ENCODE data around the gene CTIF.

The CTIF gene

DNA sequence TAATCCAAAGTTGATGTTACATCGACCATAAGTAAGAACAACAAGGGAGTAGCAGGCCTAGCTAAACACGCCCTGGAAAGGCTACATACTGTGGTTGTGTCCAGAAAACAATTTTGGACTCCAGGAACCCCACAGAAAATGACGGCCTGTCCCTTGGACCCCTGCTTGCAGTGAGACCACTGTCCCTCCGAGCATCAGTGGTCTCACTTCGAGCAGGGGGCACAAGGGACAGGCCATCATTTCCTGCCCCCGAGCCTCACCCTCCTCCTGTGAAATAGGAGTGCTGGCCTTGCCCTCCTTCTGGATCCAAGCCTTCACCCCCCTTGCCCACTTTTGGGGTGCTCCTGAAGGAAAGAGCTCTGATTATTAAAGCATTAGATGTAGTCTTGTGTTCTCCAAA lies 144.4 kb downstream of the CTIF start:
- WGBS, 2 donors (ENCODE audit: extremely low coverage in 2 of 2, insufficient read length in 2 of 2, insufficient replicate concordance in 1 of 2), result no CpG with 5 or more reads among the region's 6 CpGs
- no peak overlapping the region for H3K14ac ChIP-seq (ENCODE audit: low read length)
- H2AK5ac ChIP-seq (ENCODE audit: low read depth, low read length), result no peak overlapping the region
- H3K79me1 ChIP-seq (ENCODE audit: low read depth, low read length), result no peaks in the 10 kb centered on the region
- no peak overlapping the region for H2BK15ac ChIP-seq (ENCODE audit: low read length)
- H2BK5ac ChIP-seq (ENCODE audit: low read length), result peak overlapping the region; percentile 27
- no peak overlapping the region for H3K27ac ChIP-seq (replicated peaks; ENCODE audit: low read length)
- no peaks in the 10 kb centered on the region for H3K36me3 ChIP-seq (replicated peaks in 1 of 2; ENCODE audit: control insufficient read depth in 2 of 2, insufficient read depth in 2 of 2, low read length in 2 of 2)
- peaks cover 25 to 30% of the 10 kb centered on the region in 2 donors for H3K4me1 ChIP-seq (ENCODE audit: control insufficient read depth in 2 of 2, insufficient read depth in 1 of 2, low read depth in 1 of 2, low read length in 2 of 2)
- H3K23ac ChIP-seq (ENCODE audit: low read depth, low read length, poor library complexity), result no peak overlapping the region
- no peak overlapping the region for H4K91ac ChIP-seq (ENCODE audit: low read depth, low read length, poor library complexity)
- no peak overlapping the region for H3K4ac ChIP-seq (ENCODE audit: low read length)
- DNase-seq (ENCODE audit: low spot score), result no peak
- no peak overlapping the region for H3K4me2 ChIP-seq (ENCODE audit: insufficient read depth, low read length, poor library complexity, severe bottlenecking)
- peak overlapping the region; percentile 9 for H3K18ac ChIP-seq (ENCODE audit: low read length)
- H3K27me3 ChIP-seq (ENCODE audit: control insufficient read depth in 3 of 3, insufficient read depth in 3 of 3, low read depth in 1 of 3, low read length in 3 of 3), result no peaks in the 10 kb centered on the region
- H2BK12ac ChIP-seq (ENCODE audit: low read length), result no peak overlapping the region
- H3K4me3 ChIP-seq (ENCODE audit: low read length in 2 of 2), result no peak overlapping the region
- no peak overlapping the region for H4K8ac ChIP-seq (ENCODE audit: low read depth, low read length)
- no peak overlapping the region for H3K9ac ChIP-seq (ENCODE audit: low read depth, low read length, poor library complexity)
- no peak overlapping the region for H2AFZ ChIP-seq (ENCODE audit: low read length)
- no peak overlapping the region for H2BK120ac ChIP-seq (ENCODE audit: low read depth, low read length)
- H3K9me3 ChIP-seq (replicated peaks in 1 of 2; ENCODE audit: control insufficient read depth in 2 of 2, insufficient read depth in 1 of 2, low read depth in 1 of 2, low read length in 2 of 2), result no peaks in the 10 kb centered on the region

DNA sequence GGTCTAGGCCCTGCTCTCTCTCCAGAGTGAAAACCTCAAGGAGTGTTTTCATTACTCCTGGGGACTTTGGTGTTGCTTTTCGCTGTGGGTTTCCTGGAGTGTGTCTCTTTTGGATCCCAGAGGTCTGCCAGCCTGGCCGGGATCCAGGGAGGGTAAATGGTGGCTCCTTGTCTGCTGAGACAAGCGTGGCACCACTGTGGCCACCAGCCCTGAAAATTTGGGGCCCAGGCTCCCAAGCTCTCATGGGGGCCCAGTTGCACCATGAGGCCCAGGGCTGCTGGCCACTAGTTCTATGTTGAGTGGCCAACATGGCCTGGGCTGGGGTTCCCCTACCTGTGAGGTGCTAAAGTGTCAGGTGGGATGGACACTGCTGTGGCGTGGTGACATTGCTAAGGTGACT lies 144.8 kb downstream of the CTIF start:
- WGBS, 2 donors (ENCODE audit: extremely low coverage in 2 of 2, insufficient read length in 2 of 2, insufficient replicate concordance in 1 of 2), result no CpG with 5 or more reads among the region's 4 CpGs
- no peak for DNase-seq (ENCODE audit: low spot score)

DNA sequence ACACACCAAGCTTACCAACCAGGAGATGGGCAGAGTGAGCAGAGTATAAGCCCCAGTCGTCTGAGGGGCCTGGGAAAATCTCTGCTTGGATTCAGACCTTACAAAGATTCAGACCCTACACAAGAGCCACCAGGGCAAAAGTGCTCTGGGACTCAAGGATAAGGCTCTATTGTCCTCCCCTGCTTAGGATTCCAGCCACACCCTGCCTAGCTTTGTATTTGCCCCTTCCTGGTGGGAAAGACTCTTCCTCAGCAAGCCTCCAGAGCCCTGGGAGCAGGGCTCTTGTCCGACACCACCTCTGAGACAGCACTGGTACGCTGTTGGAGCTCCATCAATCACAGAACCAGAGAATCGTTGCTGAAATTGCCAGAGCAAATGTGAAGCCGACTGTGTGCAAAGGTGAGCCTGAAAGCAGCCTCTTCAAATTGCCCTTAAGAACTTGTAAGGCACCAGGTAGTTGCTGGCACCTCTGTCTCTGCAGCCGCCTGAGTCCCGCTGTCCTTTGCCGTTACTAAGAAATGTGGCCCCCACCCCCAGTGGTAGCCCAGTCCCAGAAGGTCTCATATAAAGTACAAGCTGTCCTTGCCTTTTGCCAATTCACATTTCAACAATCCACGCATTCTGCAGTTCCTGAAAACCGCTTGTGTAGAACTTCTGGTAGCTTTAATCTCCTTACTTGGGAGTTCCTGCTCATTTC lies 148.7 kb downstream of the CTIF start:
- DNase-seq (ENCODE audit: low spot score), result no peak
- Histone ChIP-seq H3K79me1 (ENCODE audit: low read depth, low read length) (no peaks in the 10 kb centered on the region), H2BK15ac (ENCODE audit: low read length) (no peak overlapping the region), H3K9ac (ENCODE audit: low read depth, low read length, poor library complexity) (no peak overlapping the region), H2BK12ac (ENCODE audit: low read length) (no peak overlapping the region), H3K4me3 (ENCODE audit: low read length in 2 of 2) (no peak overlapping the region), H3K9me3 (replicated peaks in 1 of 2; ENCODE audit: control insufficient read depth in 2 of 2, insufficient read depth in 1 of 2, low read depth in 1 of 2, low read length in 2 of 2) (no peaks in the 10 kb centered on the region), H2AFZ (ENCODE audit: low read length) (no peak overlapping the region), H3K18ac (ENCODE audit: low read length) (no peak overlapping the region), H3K4me2 (ENCODE audit: insufficient read depth, low read length, poor library complexity, severe bottlenecking) (no peak overlapping the region), H3K36me3 (replicated peaks in 1 of 2; ENCODE audit: control insufficient read depth in 2 of 2, insufficient read depth in 2 of 2, low read length in 2 of 2) (no peaks in the 10 kb centered on the region), H3K14ac (ENCODE audit: low read length) (no peak overlapping the region), H3K27me3 (ENCODE audit: control insufficient read depth in 3 of 3, insufficient read depth in 3 of 3, low read depth in 1 of 3, low read length in 3 of 3) (no peaks in the 10 kb centered on the region), H3K4me1 (ENCODE audit: control insufficient read depth in 2 of 2, insufficient read depth in 1 of 2, low read depth in 1 of 2, low read length in 2 of 2) (peaks cover 9 to 20% of the 10 kb centered on the region in 2 donors), H3K23ac (ENCODE audit: low read depth, low read length, poor library complexity) (no peak overlapping the region), H2BK120ac (ENCODE audit: low read depth, low read length) (no peak overlapping the region), H2BK5ac (ENCODE audit: low read length) (no peak overlapping the region), H4K8ac (ENCODE audit: low read depth, low read length) (no peak overlapping the region), H3K27ac (replicated peaks; ENCODE audit: low read length) (no peak overlapping the region), H2AK5ac (ENCODE audit: low read depth, low read length) (no peak overlapping the region), H4K91ac (ENCODE audit: low read depth, low read length, poor library complexity) (no peak overlapping the region), H3K4ac (ENCODE audit: low read length) (no peak overlapping the region)
- WGBS, 2 donors (ENCODE audit: extremely low coverage in 2 of 2, insufficient read length in 2 of 2, insufficient replicate concordance in 1 of 2), result no CpG with 5 or more reads among the region's 10 CpGs

More for the DNA sequence above, 144.8 kb downstream of the CTIF start:
- Histone ChIP-seq H3K4me2 (ENCODE audit: insufficient read depth, low read length, poor library complexity, severe bottlenecking) (no peak overlapping the region), H3K27ac (replicated peaks; ENCODE audit: low read length) (no peak overlapping the region), H3K9me3 (replicated peaks in 1 of 2; ENCODE audit: control insufficient read depth in 2 of 2, insufficient read depth in 1 of 2, low read depth in 1 of 2, low read length in 2 of 2) (no peaks in the 10 kb centered on the region), H3K14ac (ENCODE audit: low read length) (no peak overlapping the region), H2BK120ac (ENCODE audit: low read depth, low read length) (no peak overlapping the region), H2AK5ac (ENCODE audit: low read depth, low read length) (no peak overlapping the region), H3K23ac (ENCODE audit: low read depth, low read length, poor library complexity) (no peak overlapping the region), H3K27me3 (ENCODE audit: control insufficient read depth in 3 of 3, insufficient read depth in 3 of 3, low read depth in 1 of 3, low read length in 3 of 3) (no peaks in the 10 kb centered on the region), H3K79me1 (ENCODE audit: low read depth, low read length) (no peaks in the 10 kb centered on the region), H3K36me3 (replicated peaks in 1 of 2; ENCODE audit: control insufficient read depth in 2 of 2, insufficient read depth in 2 of 2, low read length in 2 of 2) (no peaks in the 10 kb centered on the region), H3K9ac (ENCODE audit: low read depth, low read length, poor library complexity) (peak overlapping the region; percentile 40), H3K18ac (ENCODE audit: low read length) (peak overlapping the region; percentile 58), H3K4me3 (ENCODE audit: low read length in 2 of 2) (no peak overlapping the region), H2AFZ (ENCODE audit: low read length) (no peak overlapping the region), H3K4ac (ENCODE audit: low read length) (no peak overlapping the region), H4K91ac (ENCODE audit: low read depth, low read length, poor library complexity) (no peak overlapping the region), H2BK12ac (ENCODE audit: low read length) (no peak overlapping the region), H2BK5ac (ENCODE audit: low read length) (peak overlapping the region; percentile 27), H3K4me1 (ENCODE audit: control insufficient read depth in 2 of 2, insufficient read depth in 1 of 2, low read depth in 1 of 2, low read length in 2 of 2) (peaks cover 26 to 34% of the 10 kb centered on the region in 2 donors), H4K8ac (ENCODE audit: low read depth, low read length) (no peak overlapping the region), H2BK15ac (ENCODE audit: low read length) (peak overlapping the region; percentile 62)

DNA sequence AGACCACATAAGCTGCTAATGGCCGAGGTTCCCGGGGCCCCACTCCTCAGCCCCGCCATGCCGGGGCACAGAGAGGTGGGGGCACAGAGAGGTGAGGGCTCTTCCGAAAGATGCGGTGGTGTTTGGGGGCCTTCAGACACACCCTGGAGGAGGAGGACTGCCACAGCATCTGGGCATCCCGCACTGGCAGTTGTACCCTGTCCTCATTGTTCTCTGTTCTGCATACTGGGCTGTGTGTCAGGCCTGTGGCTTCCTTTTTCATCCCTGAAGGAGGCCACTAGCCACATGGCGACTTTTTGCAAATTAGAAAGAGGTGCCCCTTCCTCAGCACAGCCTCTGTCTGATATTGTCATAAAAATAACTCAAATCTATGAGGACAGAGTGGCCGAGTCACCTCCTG lies 150.1 kb downstream of the CTIF start:
- no peak overlapping the region for H2AK5ac ChIP-seq (ENCODE audit: low read depth, low read length)
- no peaks in the 10 kb centered on the region for H3K36me3 ChIP-seq (replicated peaks in 1 of 2; ENCODE audit: control insufficient read depth in 2 of 2, insufficient read depth in 2 of 2, low read length in 2 of 2)
- no peak overlapping the region for H3K14ac ChIP-seq (ENCODE audit: low read length)
- H3K4me3 ChIP-seq (ENCODE audit: low read length in 2 of 2), result no peak overlapping the region
- no peak overlapping the region for H2BK5ac ChIP-seq (ENCODE audit: low read length)
- DNase-seq (ENCODE audit: low spot score), result no peak
- no peak overlapping the region for H3K4me2 ChIP-seq (ENCODE audit: insufficient read depth, low read length, poor library complexity, severe bottlenecking)
- no CpG with 5 or more reads among the region's 9 CpGs for WGBS, 2 donors (ENCODE audit: extremely low coverage in 2 of 2, insufficient read length in 2 of 2, insufficient replicate concordance in 1 of 2)
- no peaks in the 10 kb centered on the region for H3K9me3 ChIP-seq (replicated peaks in 1 of 2; ENCODE audit: control insufficient read depth in 2 of 2, insufficient read depth in 1 of 2, low read depth in 1 of 2, low read length in 2 of 2)
- peaks cover 9 to 20% of the 10 kb centered on the region in 2 donors for H3K4me1 ChIP-seq (ENCODE audit: control insufficient read depth in 2 of 2, insufficient read depth in 1 of 2, low read depth in 1 of 2, low read length in 2 of 2)
- no peak overlapping the region for H2BK12ac ChIP-seq (ENCODE audit: low read length)
- no peak overlapping the region for H3K23ac ChIP-seq (ENCODE audit: low read depth, low read length, poor library complexity)
- H3K9ac ChIP-seq (ENCODE audit: low read depth, low read length, poor library complexity), result no peak overlapping the region
- H2AFZ ChIP-seq (ENCODE audit: low read length), result no peak overlapping the region
- no peak overlapping the region for H3K4ac ChIP-seq (ENCODE audit: low read length)
- H4K91ac ChIP-seq (ENCODE audit: low read depth, low read length, poor library complexity), result no peak overlapping the region
- H2BK15ac ChIP-seq (ENCODE audit: low read length), result no peak overlapping the region
- no peak overlapping the region for H2BK120ac ChIP-seq (ENCODE audit: low read depth, low read length)
- no peaks in the 10 kb centered on the region for H3K79me1 ChIP-seq (ENCODE audit: low read depth, low read length)
- no peaks in the 10 kb centered on the region for H3K27me3 ChIP-seq (ENCODE audit: control insufficient read depth in 3 of 3, insufficient read depth in 3 of 3, low read depth in 1 of 3, low read length in 3 of 3)
- no peak overlapping the region for H3K27ac ChIP-seq (replicated peaks; ENCODE audit: low read length)
- H4K8ac ChIP-seq (ENCODE audit: low read depth, low read length), result no peak overlapping the region
- no peak overlapping the region for H3K18ac ChIP-seq (ENCODE audit: low read length)
